Ovary (tissue), 3 donors: ENCODE measurements around the gene GNB1L.

Source experiments
- EP300 ChIP-seq: sonication (generic); formaldehyde crosslinking; IDR thresholded peaks from one replicate; pipeline ENCODE4 v1.6.1; 2017; ENCODE audit warnings: antibody characterized with exemption
- TF ChIP-seq, protein P1 (sequence below), 3 donors: fragments of 450-650 bp in 2 of 3; fragments of 200-600 bp in 1 of 3; IDR thresholded peaks; one replicate each; pipeline versions ENCODE4 v1.5.1 to v1.8.0; 2016 to 2022; ENCODE audit warnings: antibody characterized with exemption in 3 of 3, mild to moderate bottlenecking in 1 of 3
- donor health status: DM: no; HTN: no; CAD: no.

DNA sequence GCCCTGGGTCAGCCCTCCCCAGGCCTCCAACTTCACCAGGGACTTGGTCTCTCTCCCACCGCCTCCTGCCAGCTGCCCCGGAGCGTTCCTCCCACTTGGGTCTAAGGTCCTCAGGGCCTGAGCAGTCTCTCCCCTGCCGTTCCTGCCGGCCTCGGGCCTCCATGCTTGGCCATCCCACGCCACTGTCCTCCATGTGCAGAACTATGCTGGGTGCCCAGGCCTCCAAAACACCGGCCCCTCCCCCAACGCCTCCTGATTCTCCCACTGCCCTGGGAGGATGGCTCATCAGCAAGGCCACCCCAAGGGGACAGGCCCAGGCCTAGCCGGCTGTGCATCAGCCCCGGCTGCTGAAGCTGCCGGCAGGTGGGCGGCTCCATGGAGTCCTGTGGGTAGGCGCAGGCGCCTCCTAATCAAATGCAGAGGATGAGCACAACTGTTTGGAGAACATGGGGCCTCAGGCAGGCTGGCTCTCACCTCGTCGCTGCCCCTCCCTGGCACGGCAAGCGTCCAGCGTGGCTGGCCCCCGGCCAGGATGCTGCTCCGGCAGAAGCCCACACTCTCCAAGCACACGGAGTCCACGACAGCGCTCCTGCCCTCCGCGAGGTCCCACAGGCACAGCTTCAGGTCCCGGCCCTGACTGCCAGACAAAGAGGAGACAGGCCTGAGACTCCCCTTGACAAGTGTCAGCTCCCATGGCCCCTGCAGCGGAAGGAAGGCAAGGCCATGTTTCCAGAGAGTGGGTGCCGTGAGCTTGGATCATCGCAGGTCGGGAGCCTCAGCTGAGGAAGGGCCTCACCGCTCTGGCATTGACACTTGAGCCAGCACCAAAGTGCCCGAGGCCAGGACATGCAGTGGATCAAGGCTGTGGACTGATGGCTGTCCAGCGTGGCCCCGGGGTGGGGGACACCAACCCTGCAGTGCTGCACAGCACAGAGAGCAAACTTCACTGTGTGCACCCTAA, 42.6 kb downstream of the GNB1L start:
- TF ChIP-seq, protein P1, sequence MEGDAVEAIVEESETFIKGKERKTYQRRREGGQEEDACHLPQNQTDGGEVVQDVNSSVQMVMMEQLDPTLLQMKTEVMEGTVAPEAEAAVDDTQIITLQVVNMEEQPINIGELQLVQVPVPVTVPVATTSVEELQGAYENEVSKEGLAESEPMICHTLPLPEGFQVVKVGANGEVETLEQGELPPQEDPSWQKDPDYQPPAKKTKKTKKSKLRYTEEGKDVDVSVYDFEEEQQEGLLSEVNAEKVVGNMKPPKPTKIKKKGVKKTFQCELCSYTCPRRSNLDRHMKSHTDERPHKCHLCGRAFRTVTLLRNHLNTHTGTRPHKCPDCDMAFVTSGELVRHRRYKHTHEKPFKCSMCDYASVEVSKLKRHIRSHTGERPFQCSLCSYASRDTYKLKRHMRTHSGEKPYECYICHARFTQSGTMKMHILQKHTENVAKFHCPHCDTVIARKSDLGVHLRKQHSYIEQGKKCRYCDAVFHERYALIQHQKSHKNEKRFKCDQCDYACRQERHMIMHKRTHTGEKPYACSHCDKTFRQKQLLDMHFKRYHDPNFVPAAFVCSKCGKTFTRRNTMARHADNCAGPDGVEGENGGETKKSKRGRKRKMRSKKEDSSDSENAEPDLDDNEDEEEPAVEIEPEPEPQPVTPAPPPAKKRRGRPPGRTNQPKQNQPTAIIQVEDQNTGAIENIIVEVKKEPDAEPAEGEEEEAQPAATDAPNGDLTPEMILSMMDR (IDR thresholded peaks at IDR 0.05) = no peak
- TF ChIP-seq EP300 = no peak
